HG03520 (cell line): ENCODE results near the gene ZFP36L2.
A peak's percentile ranks its signal among the peaks of the same experiment; 100 is the strongest.

Source experiments
- ATAC-seq: cut with Tn5 transposase; IDR thresholded peaks from one replicate; pipeline ENCODE4 v1.9.1; 2021; ENCODE audit warnings: mild to moderate bottlenecking, moderate library complexity; ENCODE audit not compliant: unreplicated experiment

The ZFP36L2 gene

GRCh38 chr2:43226558-43226954, at the start of gene ZFP36L2:
Gene ZFP36L2 (minus strand): TSS chr2:43226606. CDS start chr2:43226315, 291 bp downstream.
- ATAC-seq = peak; percentile 59

GRCh38 chr2:43274721-43275120, 48.3 kb upstream of the ZFP36L2 start:
- ATAC-seq = no peak

GRCh38 chr2:43274055-43274454, 47.6 kb upstream of the ZFP36L2 start:
- no peak for ATAC-seq

- no peak for ATAC-seq
These were observed 47.1 kb upstream of the ZFP36L2 start for GRCh38 chr2:43273529-43273928.

GRCh38 chr2:43270930-43271615, 44.7 kb upstream of the ZFP36L2 start:
- no peak for ATAC-seq

- no peak for ATAC-seq
These were observed 44.1 kb upstream of the ZFP36L2 start for GRCh38 chr2:43270461-43270860.

- no peak for ATAC-seq
These were observed 43.3 kb upstream of the ZFP36L2 start for GRCh38 chr2:43269706-43270105.

- ATAC-seq = no peak
These were observed 42.7 kb upstream of the ZFP36L2 start for GRCh38 chr2:43269074-43269572.

GRCh38 chr2:43268066-43268953, 41.9 kb upstream of the ZFP36L2 start:
- no peak for ATAC-seq

GRCh38 chr2:43267381-43267780, 41.0 kb upstream of the ZFP36L2 start:
- no peak for ATAC-seq

- no peak for ATAC-seq
These were observed 40.3 kb upstream of the ZFP36L2 start for GRCh38 chr2:43266711-43267111.

- ATAC-seq = no peak
These were observed 39.0 kb upstream of the ZFP36L2 start for GRCh38 chr2:43265421-43265820.

GRCh38 chr2:43265001-43265400, 38.6 kb upstream of the ZFP36L2 start:
- no peak for ATAC-seq

- ATAC-seq = no peak
These were observed 36.5 kb upstream of the ZFP36L2 start for GRCh38 chr2:43262951-43263350.

- no peak for ATAC-seq
These were observed 35.8 kb upstream of the ZFP36L2 start for GRCh38 chr2:43262239-43262638.

GRCh38 chr2:43259512-43259911, 33.1 kb upstream of the ZFP36L2 start:
- ATAC-seq = no peak

- ATAC-seq = no peak
These were observed 32.2 kb upstream of the ZFP36L2 start for GRCh38 chr2:43258547-43259156.

GRCh38 chr2:43255296-43255910, 29.0 kb upstream of the ZFP36L2 start:
- no peak for ATAC-seq

- ATAC-seq = no peak
These were observed 27.9 kb upstream of the ZFP36L2 start for GRCh38 chr2:43254331-43254730.

GRCh38 chr2:43251171-43251731, 24.8 kb upstream of the ZFP36L2 start:
- ATAC-seq = no peak

GRCh38 chr2:43250015-43250414, 23.6 kb upstream of the ZFP36L2 start:
- ATAC-seq = no peak
